ENCODE measurements around the gene WDFY3.

Gene WDFY3

GRCh38 chr4:84691170-84691691 is 275.3 kb downstream of the WDFY3 start:
- no peak for TF ChIP-seq CTCF (IDR thresholded peaks at IDR 0.05; ENCODE audit: control extremely low read depth, extremely low read depth, low read depth, missing control alignments)
- no peak for DNase-seq (ENCODE audit: extremely low spot score)
- ChIA-PET CTCF (interaction anchor here (0.9 kb wide), 1 partner anchor 18 kb away, joined by 3 read pairs; no protein-coding TSS in a partner anchor), POLR2A (no interaction called here)

- DNase-seq (ENCODE audit: extremely low spot score) = no peak
- TF ChIP-seq CTCF (IDR thresholded peaks at IDR 0.05; ENCODE audit: control extremely low read depth, extremely low read depth, low read depth, missing control alignments) = no peak
- ChIA-PET POLR2A (no interaction called here), CTCF (no interaction called here)
Measured at GRCh38 chr4:84690481-84690880, 276.0 kb downstream of the WDFY3 start.

- ChIA-PET POLR2A (no interaction called here), CTCF (no interaction called here)
- no peak for TF ChIP-seq CTCF (IDR thresholded peaks at IDR 0.05; ENCODE audit: control extremely low read depth, extremely low read depth, low read depth, missing control alignments)
- no peak for DNase-seq (ENCODE audit: extremely low spot score)
Measured at GRCh38 chr4:84689197-84689596, 277.3 kb downstream of the WDFY3 start.

- ChIA-PET POLR2A (no interaction called here), CTCF (interaction anchor here (1.0 kb wide), 1 partner anchor 16 kb away, joined by 4 read pairs; no protein-coding TSS in a partner anchor)
- TF ChIP-seq CTCF (IDR thresholded peaks at IDR 0.05; ENCODE audit: control extremely low read depth, extremely low read depth, low read depth, missing control alignments) = no peak
- DNase-seq (ENCODE audit: extremely low spot score) = no peak
Measured at GRCh38 chr4:84688605-84689004, 277.9 kb downstream of the WDFY3 start.

GRCh38 chr4:84685105-84685504 is 281.4 kb downstream of the WDFY3 start:
- POLR2A ChIA-PET = no interaction called here
- DNase-seq (ENCODE audit: extremely low spot score) = no peak
- CTCF ChIA-PET = interaction anchor here (1.4 kb wide), 1 partner anchor 10 kb away, joined by 5 read pairs; no protein-coding TSS in a partner anchor
- no peak for TF ChIP-seq CTCF (IDR thresholded peaks at IDR 0.05; ENCODE audit: control extremely low read depth, extremely low read depth, low read depth, missing control alignments)

GRCh38 chr4:84684361-84684760 is 282.1 kb downstream of the WDFY3 start:
- no peak for DNase-seq (ENCODE audit: extremely low spot score)
- ChIA-PET POLR2A (no interaction called here), CTCF (interaction anchor here (1.4 kb wide), 1 partner anchor 11 kb away, joined by 5 read pairs; no protein-coding TSS in a partner anchor)
- no peak for TF ChIP-seq CTCF (IDR thresholded peaks at IDR 0.05; ENCODE audit: control extremely low read depth, extremely low read depth, low read depth, missing control alignments)
